ENCODE results near the gene DZIP1L.

GRCh38 chr3:138032567-138032966 is 82.8 kb downstream of the DZIP1L start:
- TF ChIP-seq, protein P1, sequence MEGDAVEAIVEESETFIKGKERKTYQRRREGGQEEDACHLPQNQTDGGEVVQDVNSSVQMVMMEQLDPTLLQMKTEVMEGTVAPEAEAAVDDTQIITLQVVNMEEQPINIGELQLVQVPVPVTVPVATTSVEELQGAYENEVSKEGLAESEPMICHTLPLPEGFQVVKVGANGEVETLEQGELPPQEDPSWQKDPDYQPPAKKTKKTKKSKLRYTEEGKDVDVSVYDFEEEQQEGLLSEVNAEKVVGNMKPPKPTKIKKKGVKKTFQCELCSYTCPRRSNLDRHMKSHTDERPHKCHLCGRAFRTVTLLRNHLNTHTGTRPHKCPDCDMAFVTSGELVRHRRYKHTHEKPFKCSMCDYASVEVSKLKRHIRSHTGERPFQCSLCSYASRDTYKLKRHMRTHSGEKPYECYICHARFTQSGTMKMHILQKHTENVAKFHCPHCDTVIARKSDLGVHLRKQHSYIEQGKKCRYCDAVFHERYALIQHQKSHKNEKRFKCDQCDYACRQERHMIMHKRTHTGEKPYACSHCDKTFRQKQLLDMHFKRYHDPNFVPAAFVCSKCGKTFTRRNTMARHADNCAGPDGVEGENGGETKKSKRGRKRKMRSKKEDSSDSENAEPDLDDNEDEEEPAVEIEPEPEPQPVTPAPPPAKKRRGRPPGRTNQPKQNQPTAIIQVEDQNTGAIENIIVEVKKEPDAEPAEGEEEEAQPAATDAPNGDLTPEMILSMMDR (IDR thresholded peaks at IDR 0.05; ENCODE audit: low read depth, low read length) = no peak
- no peak for TF ChIP-seq POLR2A (IDR thresholded peaks at IDR 0.05; ENCODE audit: extremely low read depth, insufficient read length)
